ENCODE measurements around the gene ITFG1. TPM values are rescaled to one million over a fixed set of nuclear protein-coding genes. Genes with fewer than 3 reads are reported as not detected.

Gene ITFG1
- total and polyA plus RNA-seq, 2 of the 13 experiments (the other 11 are each of a cell fraction or from before 2014, with no cell fraction given), result 74.5 to 150 TPM

DNA sequence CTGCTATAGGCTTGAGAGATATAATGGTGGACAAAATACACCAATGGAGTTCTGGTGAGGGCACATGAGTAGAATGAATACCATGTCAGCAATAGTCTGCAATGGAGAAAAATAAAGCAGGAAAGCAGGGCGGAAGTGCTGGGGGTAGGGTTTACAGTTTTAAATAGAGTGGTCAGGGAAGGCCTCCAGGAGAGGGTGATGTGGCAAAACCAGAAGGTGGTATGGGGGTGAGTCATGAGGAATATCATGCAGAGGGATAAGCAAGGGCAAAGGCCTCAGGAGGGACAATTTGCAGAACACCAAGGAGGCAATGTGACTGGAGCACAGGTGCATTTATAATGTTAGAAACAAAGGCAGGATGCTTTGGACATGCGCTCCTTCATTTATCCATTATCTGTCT is 102.0 kb downstream of the ITFG1 start (continued):
- TF ChIP-seq, protein P1, sequence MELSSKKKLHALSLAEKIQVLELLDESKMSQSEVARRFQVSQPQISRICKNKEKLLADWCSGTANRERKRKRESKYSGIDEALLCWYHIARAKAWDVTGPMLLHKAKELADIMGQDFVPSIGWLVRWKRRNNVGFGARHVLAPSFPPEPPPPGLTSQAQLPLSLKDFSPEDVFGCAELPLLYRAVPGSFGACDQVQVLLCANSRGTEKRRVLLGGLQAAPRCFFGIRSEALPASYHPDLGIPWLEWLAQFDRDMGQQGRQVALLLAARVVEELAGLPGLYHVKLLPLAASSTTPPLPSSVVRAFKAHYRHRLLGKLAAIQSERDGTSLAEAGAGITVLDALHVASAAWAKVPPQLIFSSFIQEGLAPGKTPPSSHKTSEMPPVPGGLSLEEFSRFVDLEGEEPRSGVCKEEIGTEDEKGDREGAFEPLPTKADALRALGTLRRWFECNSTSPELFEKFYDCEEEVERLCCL (CRISPR knock-in tag; IDR thresholded peaks at IDR 0.05; ENCODE audit: borderline replicate concordance), result no peak
- no peak for TF ChIP-seq MXD4 (CRISPR knock-in tag; IDR thresholded peaks at IDR 0.05)
- TF ChIP-seq MXI1 (IDR thresholded peaks at IDR 0.05; ENCODE audit: borderline replicate concordance, low read depth, low read length), result no peak
- TF ChIP-seq, protein P2, sequence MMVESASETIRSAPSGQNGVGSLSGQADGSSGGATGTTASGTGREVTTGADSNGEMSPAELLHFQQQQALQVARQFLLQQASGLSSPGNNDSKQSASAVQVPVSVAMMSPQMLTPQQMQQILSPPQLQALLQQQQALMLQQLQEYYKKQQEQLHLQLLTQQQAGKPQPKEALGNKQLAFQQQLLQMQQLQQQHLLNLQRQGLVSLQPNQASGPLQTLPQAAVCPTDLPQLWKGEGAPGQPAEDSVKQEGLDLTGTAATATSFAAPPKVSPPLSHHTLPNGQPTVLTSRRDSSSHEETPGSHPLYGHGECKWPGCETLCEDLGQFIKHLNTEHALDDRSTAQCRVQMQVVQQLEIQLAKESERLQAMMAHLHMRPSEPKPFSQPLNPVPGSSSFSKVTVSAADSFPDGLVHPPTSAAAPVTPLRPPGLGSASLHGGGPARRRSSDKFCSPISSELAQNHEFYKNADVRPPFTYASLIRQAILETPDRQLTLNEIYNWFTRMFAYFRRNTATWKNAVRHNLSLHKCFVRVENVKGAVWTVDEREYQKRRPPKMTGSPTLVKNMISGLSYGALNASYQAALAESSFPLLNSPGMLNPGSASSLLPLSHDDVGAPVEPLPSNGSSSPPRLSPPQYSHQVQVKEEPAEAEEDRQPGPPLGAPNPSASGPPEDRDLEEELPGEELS (CRISPR knock-in tag; IDR thresholded peaks at IDR 0.05), result no peak
- TF ChIP-seq ZNF331 (CRISPR knock-in tag; IDR thresholded peaks at IDR 0.05), result no peak
- TF ChIP-seq, protein P3, sequence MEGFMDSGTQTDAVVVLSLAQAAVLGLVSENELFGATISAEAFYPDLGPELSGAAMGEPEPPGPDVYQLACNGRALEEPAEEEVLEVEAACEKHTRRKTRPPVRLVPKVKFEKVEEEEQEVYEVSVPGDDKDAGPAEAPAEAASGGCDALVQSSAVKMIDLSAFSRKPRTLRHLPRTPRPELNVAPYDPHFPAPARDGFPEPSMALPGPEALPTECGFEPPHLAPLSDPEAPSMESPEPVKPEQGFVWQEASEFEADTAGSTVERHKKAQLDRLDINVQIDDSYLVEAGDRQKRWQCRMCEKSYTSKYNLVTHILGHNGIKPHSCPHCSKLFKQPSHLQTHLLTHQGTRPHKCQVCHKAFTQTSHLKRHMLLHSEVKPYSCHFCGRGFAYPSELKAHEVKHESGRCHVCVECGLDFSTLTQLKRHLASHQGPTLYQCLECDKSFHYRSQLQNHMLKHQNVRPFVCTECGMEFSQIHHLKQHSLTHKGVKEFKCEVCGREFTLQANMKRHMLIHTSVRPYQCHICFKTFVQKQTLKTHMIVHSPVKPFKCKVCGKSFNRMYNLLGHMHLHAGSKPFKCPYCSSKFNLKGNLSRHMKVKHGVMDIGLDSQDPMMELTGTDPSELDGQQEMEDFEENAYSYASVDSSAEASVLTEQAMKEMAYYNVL (CRISPR knock-in tag; IDR thresholded peaks at IDR 0.05; ENCODE audit: borderline replicate concordance), result no peak
- TF ChIP-seq CBX1 (IDR thresholded peaks at IDR 0.05; ENCODE audit: low read depth), result no peak
- TF ChIP-seq, protein P4, sequence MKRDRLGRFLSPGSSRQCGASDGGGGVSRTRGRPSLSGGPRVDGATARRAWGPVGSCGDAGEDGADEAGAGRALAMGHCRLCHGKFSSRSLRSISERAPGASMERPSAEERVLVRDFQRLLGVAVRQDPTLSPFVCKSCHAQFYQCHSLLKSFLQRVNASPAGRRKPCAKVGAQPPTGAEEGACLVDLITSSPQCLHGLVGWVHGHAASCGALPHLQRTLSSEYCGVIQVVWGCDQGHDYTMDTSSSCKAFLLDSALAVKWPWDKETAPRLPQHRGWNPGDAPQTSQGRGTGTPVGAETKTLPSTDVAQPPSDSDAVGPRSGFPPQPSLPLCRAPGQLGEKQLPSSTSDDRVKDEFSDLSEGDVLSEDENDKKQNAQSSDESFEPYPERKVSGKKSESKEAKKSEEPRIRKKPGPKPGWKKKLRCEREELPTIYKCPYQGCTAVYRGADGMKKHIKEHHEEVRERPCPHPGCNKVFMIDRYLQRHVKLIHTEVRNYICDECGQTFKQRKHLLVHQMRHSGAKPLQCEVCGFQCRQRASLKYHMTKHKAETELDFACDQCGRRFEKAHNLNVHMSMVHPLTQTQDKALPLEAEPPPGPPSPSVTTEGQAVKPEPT (CRISPR knock-in tag; IDR thresholded peaks at IDR 0.05; ENCODE audit: low read depth), result no peak
- TF ChIP-seq, protein P5, sequence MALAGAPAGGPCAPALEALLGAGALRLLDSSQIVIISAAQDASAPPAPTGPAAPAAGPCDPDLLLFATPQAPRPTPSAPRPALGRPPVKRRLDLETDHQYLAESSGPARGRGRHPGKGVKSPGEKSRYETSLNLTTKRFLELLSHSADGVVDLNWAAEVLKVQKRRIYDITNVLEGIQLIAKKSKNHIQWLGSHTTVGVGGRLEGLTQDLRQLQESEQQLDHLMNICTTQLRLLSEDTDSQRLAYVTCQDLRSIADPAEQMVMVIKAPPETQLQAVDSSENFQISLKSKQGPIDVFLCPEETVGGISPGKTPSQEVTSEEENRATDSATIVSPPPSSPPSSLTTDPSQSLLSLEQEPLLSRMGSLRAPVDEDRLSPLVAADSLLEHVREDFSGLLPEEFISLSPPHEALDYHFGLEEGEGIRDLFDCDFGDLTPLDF (CRISPR knock-in tag; IDR thresholded peaks at IDR 0.05), result no peak
- TF ChIP-seq, protein P6, sequence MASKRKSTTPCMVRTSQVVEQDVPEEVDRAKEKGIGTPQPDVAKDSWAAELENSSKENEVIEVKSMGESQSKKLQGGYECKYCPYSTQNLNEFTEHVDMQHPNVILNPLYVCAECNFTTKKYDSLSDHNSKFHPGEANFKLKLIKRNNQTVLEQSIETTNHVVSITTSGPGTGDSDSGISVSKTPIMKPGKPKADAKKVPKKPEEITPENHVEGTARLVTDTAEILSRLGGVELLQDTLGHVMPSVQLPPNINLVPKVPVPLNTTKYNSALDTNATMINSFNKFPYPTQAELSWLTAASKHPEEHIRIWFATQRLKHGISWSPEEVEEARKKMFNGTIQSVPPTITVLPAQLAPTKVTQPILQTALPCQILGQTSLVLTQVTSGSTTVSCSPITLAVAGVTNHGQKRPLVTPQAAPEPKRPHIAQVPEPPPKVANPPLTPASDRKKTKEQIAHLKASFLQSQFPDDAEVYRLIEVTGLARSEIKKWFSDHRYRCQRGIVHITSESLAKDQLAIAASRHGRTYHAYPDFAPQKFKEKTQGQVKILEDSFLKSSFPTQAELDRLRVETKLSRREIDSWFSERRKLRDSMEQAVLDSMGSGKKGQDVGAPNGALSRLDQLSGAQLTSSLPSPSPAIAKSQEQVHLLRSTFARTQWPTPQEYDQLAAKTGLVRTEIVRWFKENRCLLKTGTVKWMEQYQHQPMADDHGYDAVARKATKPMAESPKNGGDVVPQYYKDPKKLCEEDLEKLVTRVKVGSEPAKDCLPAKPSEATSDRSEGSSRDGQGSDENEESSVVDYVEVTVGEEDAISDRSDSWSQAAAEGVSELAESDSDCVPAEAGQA (IDR thresholded peaks at IDR 0.05; ENCODE audit: low read depth), result no peak
- TF ChIP-seq, protein P6 (CRISPR knock-in tag; IDR thresholded peaks at IDR 0.05; ENCODE audit: borderline replicate concordance), result no peak
- no peak for TF ChIP-seq ZBTB7B (CRISPR knock-in tag; IDR thresholded peaks at IDR 0.05)
- TF ChIP-seq, protein P7, sequence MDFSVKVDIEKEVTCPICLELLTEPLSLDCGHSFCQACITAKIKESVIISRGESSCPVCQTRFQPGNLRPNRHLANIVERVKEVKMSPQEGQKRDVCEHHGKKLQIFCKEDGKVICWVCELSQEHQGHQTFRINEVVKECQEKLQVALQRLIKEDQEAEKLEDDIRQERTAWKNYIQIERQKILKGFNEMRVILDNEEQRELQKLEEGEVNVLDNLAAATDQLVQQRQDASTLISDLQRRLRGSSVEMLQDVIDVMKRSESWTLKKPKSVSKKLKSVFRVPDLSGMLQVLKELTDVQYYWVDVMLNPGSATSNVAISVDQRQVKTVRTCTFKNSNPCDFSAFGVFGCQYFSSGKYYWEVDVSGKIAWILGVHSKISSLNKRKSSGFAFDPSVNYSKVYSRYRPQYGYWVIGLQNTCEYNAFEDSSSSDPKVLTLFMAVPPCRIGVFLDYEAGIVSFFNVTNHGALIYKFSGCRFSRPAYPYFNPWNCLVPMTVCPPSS (IDR thresholded peaks at IDR 0.05), result no peak
- TF ChIP-seq ZNF572 (CRISPR knock-in tag; IDR thresholded peaks at IDR 0.05), result no peak

Data from HepG2 (cell line).